ENCODE measurements around the gene RXRA. TPM values are rescaled to one million over a fixed set of nuclear protein-coding genes. Genes with fewer than 3 reads are reported as not detected.

Gene RXRA
- total and polyA plus RNA-seq, 10 of the 15 experiments (the other 5 are each of a cell fraction or from before 2014, with no cell fraction given) = 0.89 to 36.8 (median 11.1) TPM

DNA sequence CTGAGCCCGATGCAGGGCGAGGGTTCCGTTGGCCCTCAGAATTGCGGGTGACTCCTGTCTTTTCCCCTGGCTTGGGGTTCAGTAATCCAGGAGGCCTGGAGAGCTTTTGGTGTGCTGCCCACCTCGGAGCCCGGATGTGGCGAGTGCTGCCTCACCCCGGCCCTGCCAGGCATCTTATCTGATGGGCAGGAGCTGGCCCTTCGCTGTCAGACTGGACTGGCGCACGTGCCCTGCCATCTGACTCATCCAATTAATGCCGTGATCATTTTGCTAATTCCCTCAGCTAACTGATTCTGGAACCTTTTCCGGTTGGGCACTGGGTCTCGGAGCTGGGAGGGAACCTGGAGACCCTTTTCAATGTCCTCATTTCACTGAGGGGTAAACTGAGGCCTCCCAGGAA, 34.6 kb downstream of the RXRA start:
- no peaks in the 10 kb centered on the region for H3K36me3 ChIP-seq (ENCODE audit: control insufficient read depth in 2 of 2, insufficient read depth in 2 of 2, low read length in 1 of 2)
- WGBS (ENCODE audit: insufficient coverage, insufficient replicate concordance, low lambda C conversion rate, missing lambda C conversion rate) = 48% methylated on average over 14 of the region's 14 CpGs
- in situ Hi-C loops (cut with MboI) (no loop called here), intact Hi-C loops (cut with micrococcal nuclease; ENCODE audit: unreplicated experiment) (no loop called here)
- no peak overlapping the region for H3K4me3 ChIP-seq
- H3K4me2 ChIP-seq (ENCODE audit: control insufficient read depth, insufficient read depth) = no peak overlapping the region
- FAIRE-seq (no peak), ATAC-seq (no peak), DNase-seq (ENCODE audit: low read depth, low spot score) (no peak)
- POLR2A ChIA-PET = no interaction called here
- no peak overlapping the region for H3K27ac ChIP-seq (ENCODE audit: control insufficient read depth, insufficient read depth)
- H4K20me1 ChIP-seq (ENCODE audit: control insufficient read depth, insufficient read depth) = no peaks in the 10 kb centered on the region
- BruUV-seq (replicated peaks) = no TSS peak
- H3K9me3 ChIP-seq (replicated peaks; ENCODE audit: control insufficient read depth, insufficient read depth, low read length) = no peaks in the 10 kb centered on the region
- CTCF ChIA-PET = no interaction called here
- RAD21 ChIA-PET (ENCODE audit: unreplicated experiment) = no interaction called here
- SMC1A ChIA-PET (ENCODE audit: uncharacterized antibody, unreplicated experiment) = no interaction called here
- H2AFZ ChIP-seq (ENCODE audit: control insufficient read depth, low read depth, low read length) = no peak overlapping the region
- H3K9ac ChIP-seq (ENCODE audit: control insufficient read depth, insufficient read depth, low read length) = no peak overlapping the region
- no peaks in the 10 kb centered on the region for H3K4me1 ChIP-seq (ENCODE audit: control insufficient read depth, insufficient read depth, low read length)
- no peaks in the 10 kb centered on the region for H3K27me3 ChIP-seq (replicated peaks in 1 of 2; ENCODE audit: control insufficient read depth in 2 of 2, insufficient read depth in 2 of 2, low read length in 1 of 2)
- TF ChIP-seq ZBED1 (IDR thresholded peaks at IDR 0.05; ENCODE audit: borderline replicate concordance) (no peak), YY1 (IDR thresholded peaks at IDR 0.05; ENCODE audit: low read depth, low read length) (no peak), PML (IDR thresholded peaks at IDR 0.05; ENCODE audit: low read length) (no peak)
- H3K79me2 ChIP-seq (ENCODE audit: control insufficient read depth, insufficient read depth, low read length) = no peaks in the 10 kb centered on the region

DNA sequence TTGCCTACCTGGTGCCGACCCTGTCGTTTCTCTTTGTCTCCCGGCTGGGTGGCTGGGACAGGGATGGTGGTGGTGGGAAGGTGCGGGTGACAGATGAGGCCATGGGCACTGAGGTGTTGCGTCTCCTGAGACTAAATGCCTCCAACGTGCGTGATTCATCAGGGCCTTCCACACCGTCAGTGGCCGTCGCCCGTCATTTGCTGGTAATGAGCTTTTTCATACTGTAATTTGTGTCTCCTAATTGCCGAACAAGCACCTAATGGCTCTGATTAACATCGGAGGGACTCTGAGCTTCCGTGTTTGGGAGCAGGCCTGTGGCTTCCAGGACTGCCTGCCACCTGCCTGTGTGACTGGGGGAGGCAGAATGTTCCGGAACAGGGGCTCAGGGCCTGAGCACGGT, 35.2 kb downstream of the RXRA start:
- 44% methylated on average over 16 of the region's 16 CpGs for whole genome bisulfite sequencing (ENCODE audit: insufficient coverage, insufficient replicate concordance, low lambda C conversion rate, missing lambda C conversion rate)
- FAIRE-seq = no peak
- H4K20me1 ChIP-seq (ENCODE audit: control insufficient read depth, insufficient read depth) = no peaks in the 10 kb centered on the region
- H3K36me3 ChIP-seq (ENCODE audit: control insufficient read depth in 2 of 2, insufficient read depth in 2 of 2, low read length in 1 of 2) = no peaks in the 10 kb centered on the region
- ChIA-PET SMC1A (ENCODE audit: uncharacterized antibody, unreplicated experiment) (interaction anchor here (1.5 kb wide), 1 partner anchor 82 kb away, joined by 5 read pairs; no protein-coding TSS in a partner anchor), CTCF (no interaction called here), POLR2A (no interaction called here), RAD21 (ENCODE audit: unreplicated experiment) (no interaction called here)
- H3K79me2 ChIP-seq (ENCODE audit: control insufficient read depth, insufficient read depth, low read length) = no peaks in the 10 kb centered on the region
- H3K4me1 ChIP-seq (ENCODE audit: control insufficient read depth, insufficient read depth, low read length) = no peaks in the 10 kb centered on the region
- H3K4me3 ChIP-seq = no peak overlapping the region
- H3K27ac ChIP-seq (ENCODE audit: control insufficient read depth, insufficient read depth) = no peak overlapping the region
- intact Hi-C loops (cut with micrococcal nuclease; ENCODE audit: unreplicated experiment) = no loop called here
- H3K9me3 ChIP-seq (replicated peaks; ENCODE audit: control insufficient read depth, insufficient read depth, low read length) = no peaks in the 10 kb centered on the region
- in situ Hi-C loops (cut with MboI) = no loop called here
- H3K4me2 ChIP-seq (ENCODE audit: control insufficient read depth, insufficient read depth) = no peak overlapping the region
- no peak for ATAC-seq
- no peak overlapping the region for H2AFZ ChIP-seq (ENCODE audit: control insufficient read depth, low read depth, low read length)
- H3K27me3 ChIP-seq (replicated peaks in 1 of 2; ENCODE audit: control insufficient read depth in 2 of 2, insufficient read depth in 2 of 2, low read length in 1 of 2) = no peaks in the 10 kb centered on the region
- no TSS peak for BruUV-seq (replicated peaks)
- TF ChIP-seq RCOR1 (conservative IDR thresholded peaks at IDR 0.05; ENCODE audit: low read depth, low read length) (no peak), NRF1 (conservative IDR thresholded peaks at IDR 0.05; ENCODE audit: low read depth, low read length) (no peak), NFXL1 (IDR thresholded peaks at IDR 0.05; ENCODE audit: borderline replicate concordance) (no peak), CEBPB (IDR thresholded peaks at IDR 0.05; ENCODE audit: borderline replicate concordance in 1 of 2, low read depth in 2 of 2, low read length in 2 of 2) (no peak), HCFC1 (IDR thresholded peaks at IDR 0.05; ENCODE audit: low read length) (no peak)
- no peak overlapping the region for H3K9ac ChIP-seq (ENCODE audit: control insufficient read depth, insufficient read depth, low read length)
- DNase-seq (ENCODE audit: low read depth, low spot score) = no peak

All from GM12878 (cell line).